HUES48 (cell line): ENCODE measurements around the gene UBXN6.
A peak's percentile ranks its signal among the peaks of the same experiment; 100 is the strongest.

Experiments used
- H3K27ac ChIP-seq: one replicate; pipeline ENCODE4 v1.7.0; 2013; ENCODE audit warnings: low read depth, low read length, inconsistent platforms
- H3K27me3 ChIP-seq: 2 replicates; pipeline ENCODE4 v1.6.1; 2013; ENCODE audit warnings: mild to moderate bottlenecking, low read length; ENCODE audit not compliant: control insufficient read depth, insufficient read depth
- H3K36me3 ChIP-seq: 2 replicates; pipeline ENCODE4 v1.6.1; 2013; ENCODE audit warnings: low read length; ENCODE audit not compliant: control insufficient read depth, insufficient read depth
- H3K4me1 ChIP-seq: 2 replicates; pipeline ENCODE4 v1.6.1; 2013; ENCODE audit warnings: mild to moderate bottlenecking, low read length; ENCODE audit not compliant: control insufficient read depth, insufficient read depth
- H3K4me3 ChIP-seq: 2 replicates; pipeline ENCODE4 v1.5.1; 2013; ENCODE audit warnings: mild to moderate bottlenecking, low read depth, low read length
- H3K9ac ChIP-seq: 2 replicates; pipeline ENCODE4 v1.6.1; 2013; ENCODE audit warnings: mild to moderate bottlenecking, low read depth, low read length, moderate library complexity
- H3K9me3 ChIP-seq: 2 replicates; pipeline ENCODE4 v1.6.1; 2013; ENCODE audit warnings: low read length; ENCODE audit not compliant: control insufficient read depth, insufficient read depth

Gene UBXN6

GRCh38 chr19:4493104-4493928 is 35.7 kb upstream of the UBXN6 start:
- H3K27me3 ChIP-seq, result no peaks in the 10 kb centered on the region

GRCh38 chr19:4492337-4493103 is 34.9 kb upstream of the UBXN6 start:
- H3K4me3 ChIP-seq, result no peak overlapping the region
- no peak overlapping the region for H3K9ac ChIP-seq
- no peak overlapping the region for H3K27ac ChIP-seq
- no peaks in the 10 kb centered on the region for H3K9me3 ChIP-seq
- H3K4me1 ChIP-seq, result no peaks in the 10 kb centered on the region
- peaks cover 81% of the 10 kb centered on the region for H3K36me3 ChIP-seq
- no peaks in the 10 kb centered on the region for H3K27me3 ChIP-seq

More at GRCh38 chr19:4493104-4493928, 35.7 kb upstream of the UBXN6 start:
- no peak overlapping the region for H3K9ac ChIP-seq
- no peaks in the 10 kb centered on the region for H3K4me1 ChIP-seq
- H3K27ac ChIP-seq, result no peak overlapping the region
- no peaks in the 10 kb centered on the region for H3K9me3 ChIP-seq
- peaks cover 85% of the 10 kb centered on the region for H3K36me3 ChIP-seq
- H3K4me3 ChIP-seq, result no peak overlapping the region

- Histone ChIP-seq H3K27ac (no peak overlapping the region), H3K9ac (no peak overlapping the region), H3K36me3 (peaks cover 81% of the 10 kb centered on the region), H3K4me3 (no peak overlapping the region), H3K9me3 (no peaks in the 10 kb centered on the region), H3K27me3 (no peaks in the 10 kb centered on the region), H3K4me1 (no peaks in the 10 kb centered on the region)
These were observed 33.9 kb upstream of the UBXN6 start for GRCh38 chr19:4491446-4491845.

GRCh38 chr19:4488496-4488895 is 30.9 kb upstream of the UBXN6 start:
- H3K4me1 ChIP-seq, result no peaks in the 10 kb centered on the region
- no peak overlapping the region for H3K4me3 ChIP-seq
- H3K9me3 ChIP-seq, result no peaks in the 10 kb centered on the region
- H3K27ac ChIP-seq, result no peak overlapping the region
- H3K27me3 ChIP-seq, result no peaks in the 10 kb centered on the region
- no peak overlapping the region for H3K9ac ChIP-seq
- H3K36me3 ChIP-seq, result peaks cover 67% of the 10 kb centered on the region

GRCh38 chr19:4487572-4487971 is 30.0 kb upstream of the UBXN6 start:
- H3K9me3 ChIP-seq, result no peaks in the 10 kb centered on the region
- no peaks in the 10 kb centered on the region for H3K4me1 ChIP-seq
- no peak overlapping the region for H3K9ac ChIP-seq
- no peaks in the 10 kb centered on the region for H3K27me3 ChIP-seq
- H3K27ac ChIP-seq, result no peak overlapping the region
- H3K4me3 ChIP-seq, result no peak overlapping the region
- H3K36me3 ChIP-seq, result peaks cover 67% of the 10 kb centered on the region

- Histone ChIP-seq H3K36me3 (peaks cover 38% of the 10 kb centered on the region), H3K4me3 (no peak overlapping the region), H3K9ac (no peak overlapping the region)
These were observed 25.8 kb upstream of the UBXN6 start for GRCh38 chr19:4483385-4483784.

GRCh38 chr19:4482721-4483364 is 25.2 kb upstream of the UBXN6 start:
- Histone ChIP-seq H3K27me3 (no peaks in the 10 kb centered on the region), H3K9me3 (no peaks in the 10 kb centered on the region), H3K27ac (no peak overlapping the region), H3K4me3 (no peak overlapping the region), H3K36me3 (peaks cover 37% of the 10 kb centered on the region), H3K9ac (no peak overlapping the region), H3K4me1 (no peaks in the 10 kb centered on the region)

More at GRCh38 chr19:4483385-4483784, 25.8 kb upstream of the UBXN6 start:
- no peaks in the 10 kb centered on the region for H3K27me3 ChIP-seq
- no peak overlapping the region for H3K27ac ChIP-seq
- no peaks in the 10 kb centered on the region for H3K9me3 ChIP-seq
- no peaks in the 10 kb centered on the region for H3K4me1 ChIP-seq

- Histone ChIP-seq H3K9me3 (no peaks in the 10 kb centered on the region), H3K9ac (no peak overlapping the region), H3K4me3 (no peak overlapping the region), H3K36me3 (peaks cover 32% of the 10 kb centered on the region), H3K27ac (no peak overlapping the region), H3K4me1 (no peaks in the 10 kb centered on the region), H3K27me3 (no peaks in the 10 kb centered on the region)
These were observed 19.6 kb upstream of the UBXN6 start for GRCh38 chr19:4477034-4477801.

GRCh38 chr19:4474514-4475022 is 17.0 kb upstream of the UBXN6 start:
- Histone ChIP-seq H3K27ac (peak overlapping the region; percentile 74), H3K27me3 (no peaks in the 10 kb centered on the region), H3K4me3 (peak overlapping the region; percentile 58), H3K9me3 (no peaks in the 10 kb centered on the region), H3K9ac (no peak overlapping the region), H3K4me1 (no peaks in the 10 kb centered on the region), H3K36me3 (peaks cover 28% of the 10 kb centered on the region)

- no peaks in the 10 kb centered on the region for H3K4me1 ChIP-seq
- H3K4me3 ChIP-seq, result peak overlapping the region; percentile 58
- H3K27me3 ChIP-seq, result no peaks in the 10 kb centered on the region
- H3K36me3 ChIP-seq, result peaks cover 26% of the 10 kb centered on the region
- peak overlapping the region; percentile 74 for H3K27ac ChIP-seq
- H3K9me3 ChIP-seq, result no peaks in the 10 kb centered on the region
- H3K9ac ChIP-seq, result no peak overlapping the region
These were observed 16.3 kb upstream of the UBXN6 start for GRCh38 chr19:4473763-4474513.
